Heart right ventricle (tissue), 16 donors: ENCODE results near the gene RBM5. TPM values are rescaled to one million over a fixed set of nuclear protein-coding genes. Genes with fewer than 3 reads are reported as not detected.

ENCODE experiments used
- ATAC-seq, 8 donors: fragments of 200-7000 bp; cut with Tn5 transposase; one replicate each; pipeline ENCODE4 v1.9.1; 2020; ENCODE audit warnings: mild to moderate bottlenecking in 8 of 8, moderate library complexity in 8 of 8, moderate number of reproducible peaks in 1 of 8
- DNase-seq, 2 donors: peaks; one replicate each; pipeline ENCODE4 v3.0.0-alpha.2; 2020
- H3K27ac ChIP-seq, 10 donors: fragments of 200-600 bp; sonication (generic) in 2 of 10; one replicate each; pipeline versions ENCODE4 v1.5.0 to v1.8.0; 2020 to 2022; ENCODE audit warnings: mild to moderate bottlenecking in 3 of 10
- H3K27me3 ChIP-seq, 7 donors: fragments of 200-600 bp; one replicate each; pipeline ENCODE4 v1.8.0; 2021 to 2022; ENCODE audit warnings: mild to moderate bottlenecking in 2 of 7
- H3K36me3 ChIP-seq, 9 donors: fragments of 200-600 bp; sonication (generic) in 1 of 9; one replicate each; pipeline versions ENCODE4 v1.5.0 to v1.8.0; 2020 to 2022; ENCODE audit warnings: mild to moderate bottlenecking in 2 of 9
- H3K4me1 ChIP-seq, 9 donors: fragments of 200-600 bp; sonication (generic) in 1 of 9; one replicate each; pipeline versions ENCODE4 v1.5.0 to v1.8.0; 2020 to 2022; ENCODE audit warnings: mild to moderate bottlenecking in 4 of 9
- H3K4me3 ChIP-seq, 10 donors: fragments of 200-600 bp; sonication (generic) in 2 of 10; one replicate each; pipeline versions ENCODE4 v1.5.0 to v1.8.0; 2020 to 2022; ENCODE audit warnings: mild to moderate bottlenecking in 7 of 10, moderate library complexity in 2 of 10
- H3K9me3 ChIP-seq, 11 donors: fragments of 200-600 bp in 10 of 11; sonication (generic) in 2 of 11; one replicate each; pipeline versions ENCODE4 v1.5.0 to v1.8.0; 2013 to 2022; ENCODE audit warnings: mild to moderate bottlenecking in 2 of 11, control low read depth in 1 of 11, moderate library complexity in 1 of 11
- WGBS, 2 donors: extraction: QIAGEN DNeasy Blood & Tissue Kit; methylation state at CpG; one replicate each; pipeline ENCODE4 v1.1.7; 2013; ENCODE audit warnings: inconsistent platforms in 1 of 2; 5-methylcytosine and 5-hydroxymethylcytosine counted together
- intact Hi-C, 10 donors: fragments of 100-400 bp; cut with DNase I; formaldehyde crosslinking; loops; one replicate each; pipeline versions ENCODE4 v1.11.1 to v1.14.2; 2022
- long read RNA-seq, 3 donors: library from polyadenylated mRNA; unstranded; transcript quantifications; one replicate each; pipeline ENCODE4 v2.0.0, GENCODE V29; 2020 to 2021
- polyA plus RNA-seq, 2 donors: library from polyadenylated mRNA; stranded (reverse); fragments of 200-250 nt; gene quantifications; one replicate each; pipeline ENCODE4 v1.2.3, GENCODE V29; 2013
- total RNA-seq, 10 donors: library from RNA; stranded (reverse); fragmentation: NEBNext Ultra II Directional in 3 of 10; extraction: Animal tissue kit (Norgen Biotek cat#: 25700) in 3 of 10; gene quantifications; one replicate each; pipeline versions ENCODE4 v1.2.1 to v1.2.4, GENCODE V29; 2021 to 2023
- TF ChIP-seq, protein P1 (sequence below), 9 donors: fragments of 200-600 bp; sonication (generic) in 2 of 9; IDR thresholded peaks; one replicate each; pipeline versions ENCODE4 v1.5.0 to v1.8.0; 2021 to 2022; ENCODE audit warnings: antibody characterized with exemption in 9 of 9, mild to moderate bottlenecking in 5 of 9, moderate library complexity in 1 of 9
- donor health status: Arrhythmogenic right ventricular cardiomyopathy.
- donor health status: ischemic (EF 13 %, LVEDD 7.1; RV severe dilation, severe dysfunction).
- donor health status: healthy with polysubstance abuse.
- donor health status: DM: no; HTN: yes; CAD: no.
- donor health status: DM: no; HTN: no; CAD: no.
- donor health status: ischemic (EF 25% LVEDD 6.9; RV normal size, moderate dysfunction).
- donor health status: ischemic (EF 25% LVEDD 5.7; RV mildly dilated, moderate dysfunction).
- donor health status: healthy.
- donor health status: DM: yes; HTN: yes; CAD: no.
- donor health status: Ischemic cardiomyopathy.
- donor health status: ischemic (EF 35%, LVEDD 5.7; RV mildly dilated, moderate dysfunction).
- donor health status: nonischemic (EF 11% LVEDD 7.7; RV severe dilation, severe dysfunction).
- donor health status: DM: yes; HTN: yes; CAD: no.
- donor health status: PGD.
- donor health status: ischemic (EF 29% LVEDD 5.4; RV normal size, mild dysfunction).
- donor health status: nonischemic (EF 23%, LVEDD 6.1; RV moderate dilation, normal function).

RBM5 gene
- total RNA-seq (10 to 100 TPM; 46.9 to 67.0 (median 56.8) TPM), polyA plus RNA-seq (10 to 100 TPM; 30.2 to 86.3 TPM)
- long read RNA-seq, donor 1, transcript RBM5-201 (25 exons, 3,188 nt), result major isoform, 23 of 41 reads
- long read RNA-seq, donor 1, partial matches to known transcripts, result 10 of 41 reads
- long read RNA-seq, donor 1, other reads (novel, unspliced or antisense), result 6 of 41 reads
- long read RNA-seq, donor 2, transcript RBM5-201 (25 exons, 3,188 nt), result major isoform, 27 of 37 reads
- long read RNA-seq, donor 2, partial matches to known transcripts, result 1 of 37 reads
- long read RNA-seq, donor 2, other reads (novel, unspliced or antisense), result 6 of 37 reads
- long read RNA-seq, donor 3, transcript RBM5-201 (25 exons, 3,188 nt), result major isoform, 23 of 52 reads
- long read RNA-seq, donor 3, partial matches to known transcripts, result 10 of 52 reads
- long read RNA-seq, donor 3, other reads (novel, unspliced or antisense), result 16 of 52 reads

DNA sequence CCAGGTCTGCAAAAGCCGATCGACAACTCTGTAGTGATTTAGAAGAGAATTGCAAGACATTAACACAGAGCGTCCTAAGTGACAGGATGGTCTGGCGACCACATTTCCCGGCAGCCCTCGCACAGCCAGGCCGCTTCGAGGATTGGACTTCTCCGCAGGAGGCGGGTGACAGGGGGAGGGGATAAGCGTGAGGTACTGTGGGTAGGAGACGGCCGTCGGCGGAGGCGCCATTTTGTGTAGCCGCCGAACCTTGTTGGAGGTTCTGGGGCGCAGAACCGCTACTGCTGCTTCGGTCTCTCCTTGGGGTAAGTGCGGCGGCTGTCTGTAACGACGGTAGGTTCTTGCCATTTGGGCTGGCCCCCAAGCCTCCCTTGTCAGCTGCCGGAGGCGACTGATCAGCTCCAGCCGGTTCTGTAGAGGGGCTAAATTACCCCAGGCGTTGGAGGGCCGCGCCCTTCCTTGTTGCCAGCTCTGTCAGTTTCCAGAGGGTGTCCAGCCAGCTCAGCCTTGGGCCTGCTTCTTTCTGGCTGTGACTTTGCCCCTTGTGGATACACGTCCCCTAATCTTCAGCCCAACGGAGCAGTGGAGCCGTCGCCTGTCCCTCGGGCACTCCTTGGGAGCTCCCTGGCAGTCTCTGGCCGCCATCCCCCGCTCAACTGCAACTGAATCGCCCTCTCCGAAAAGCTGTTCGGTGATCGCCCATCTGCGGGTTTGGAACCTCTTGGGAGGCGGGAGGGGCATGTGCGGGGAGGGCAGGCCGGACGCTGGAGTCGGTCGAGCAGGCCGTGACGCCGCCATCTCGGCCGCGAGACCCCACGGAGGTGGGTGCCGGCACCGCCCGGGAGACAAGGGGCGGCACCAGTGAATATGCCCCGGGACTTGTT lies at the start of gene RBM5:
TSS of gene RBM5 (plus strand) at position 195 of the 884 bp plus-strand sequence. CDS start 1,516 bp downstream, outside the sequence.
- ATAC-seq (peak; percentile 98 to 100 (median 100)), DNase-seq (peak; percentile 90 to 94)
- Histone ChIP-seq H3K4me1 (peaks cover 11 to 31% (median 18%) of the 10 kb centered on the region in 9 donors), H3K27ac (peak within 1 kb of the TSS; percentile 89 to 100 (median 96)), H3K36me3 (peaks cover 0 to 39% (median 35%) of the 10 kb centered on the region in 9 donors), H3K4me3 (peak within 1 kb of the TSS; percentile 69 to 99 (median 88)), H3K27me3 (no peaks in the 10 kb centered on the region), H3K9me3 (no peaks in the 10 kb centered on the region)
- WGBS, 2 donors, result 0% methylated on average over 61 of the region's 61 CpGs
- TF ChIP-seq, protein P1, sequence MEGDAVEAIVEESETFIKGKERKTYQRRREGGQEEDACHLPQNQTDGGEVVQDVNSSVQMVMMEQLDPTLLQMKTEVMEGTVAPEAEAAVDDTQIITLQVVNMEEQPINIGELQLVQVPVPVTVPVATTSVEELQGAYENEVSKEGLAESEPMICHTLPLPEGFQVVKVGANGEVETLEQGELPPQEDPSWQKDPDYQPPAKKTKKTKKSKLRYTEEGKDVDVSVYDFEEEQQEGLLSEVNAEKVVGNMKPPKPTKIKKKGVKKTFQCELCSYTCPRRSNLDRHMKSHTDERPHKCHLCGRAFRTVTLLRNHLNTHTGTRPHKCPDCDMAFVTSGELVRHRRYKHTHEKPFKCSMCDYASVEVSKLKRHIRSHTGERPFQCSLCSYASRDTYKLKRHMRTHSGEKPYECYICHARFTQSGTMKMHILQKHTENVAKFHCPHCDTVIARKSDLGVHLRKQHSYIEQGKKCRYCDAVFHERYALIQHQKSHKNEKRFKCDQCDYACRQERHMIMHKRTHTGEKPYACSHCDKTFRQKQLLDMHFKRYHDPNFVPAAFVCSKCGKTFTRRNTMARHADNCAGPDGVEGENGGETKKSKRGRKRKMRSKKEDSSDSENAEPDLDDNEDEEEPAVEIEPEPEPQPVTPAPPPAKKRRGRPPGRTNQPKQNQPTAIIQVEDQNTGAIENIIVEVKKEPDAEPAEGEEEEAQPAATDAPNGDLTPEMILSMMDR (IDR thresholded peaks at IDR 0.05), result peak in 1 of 9 donors; percentile 7
- intact Hi-C loops, result no loop called here

DNA sequence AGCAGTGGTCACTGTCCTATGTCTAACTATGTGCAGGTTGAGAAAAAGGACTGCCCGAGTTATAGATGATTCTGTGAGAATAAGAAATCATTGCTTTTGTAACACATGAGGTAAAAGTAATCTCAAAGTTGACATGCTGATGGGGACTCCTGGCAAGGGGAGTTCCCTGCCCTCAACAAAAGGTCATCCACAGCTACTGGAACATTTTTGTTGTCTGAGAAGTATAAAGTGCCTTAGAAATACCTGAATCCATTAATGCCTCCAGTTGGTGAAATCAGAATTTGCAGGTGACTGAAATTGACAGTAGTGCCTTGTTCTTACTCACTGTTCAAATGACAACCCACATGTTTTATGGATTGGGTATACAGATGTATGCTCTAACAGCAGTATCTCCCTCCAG lies 43.7 kb upstream of the RBM5 start:
- no peak for DNase-seq
- H3K4me1 ChIP-seq, result peaks cover 0 to 3% (median 0%) of the 10 kb centered on the region in 9 donors
- no peak for ATAC-seq
- 92 to 93% methylated on average over 1 of the region's 1 CpG for WGBS, 2 donors
- TF ChIP-seq, protein P1 (IDR thresholded peaks at IDR 0.05), result no peak
- H3K9me3 ChIP-seq, result no peaks in the 10 kb centered on the region
- no peak overlapping the region for H3K27ac ChIP-seq
- H3K4me3 ChIP-seq, result no peak overlapping the region
- intact Hi-C loops, result no loop called here
- H3K36me3 ChIP-seq, result peaks cover 0 to 58% (median 18%) of the 10 kb centered on the region in 9 donors
- H3K27me3 ChIP-seq, result no peaks in the 10 kb centered on the region

DNA sequence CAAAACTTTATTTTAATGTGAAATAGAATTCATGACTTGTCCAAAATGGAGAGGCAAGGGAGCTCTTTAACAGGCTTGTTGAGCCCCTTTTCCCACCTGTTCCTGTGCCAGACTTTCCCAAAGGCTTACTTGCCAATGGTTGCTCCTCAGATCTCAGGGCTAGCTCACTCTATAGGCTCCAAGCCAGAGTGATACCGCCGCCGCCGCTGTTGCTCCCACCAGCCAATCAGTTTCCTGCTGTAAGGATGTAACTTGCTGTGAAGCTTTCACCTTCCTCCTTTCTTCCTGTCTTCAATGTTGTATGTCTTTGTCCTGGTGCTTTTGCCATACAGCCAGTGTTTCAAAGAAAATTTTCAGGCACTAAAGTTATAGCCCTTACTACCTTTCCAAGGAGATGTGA lies 41.3 kb upstream of the RBM5 start:
- Histone ChIP-seq H3K9me3 (no peaks in the 10 kb centered on the region), H3K27ac (no peak overlapping the region), H3K4me1 (peaks cover 0 to 9% (median 0%) of the 10 kb centered on the region in 9 donors), H3K4me3 (no peak overlapping the region), H3K36me3 (peaks cover 0 to 70% (median 26%) of the 10 kb centered on the region in 9 donors), H3K27me3 (no peaks in the 10 kb centered on the region)
- WGBS, 2 donors, result 97% methylated on average over 4 of the region's 4 CpGs
- TF ChIP-seq, protein P1 (IDR thresholded peaks at IDR 0.05), result no peak
- intact Hi-C loops, result no loop called here
- ATAC-seq (no peak), DNase-seq (no peak)

DNA sequence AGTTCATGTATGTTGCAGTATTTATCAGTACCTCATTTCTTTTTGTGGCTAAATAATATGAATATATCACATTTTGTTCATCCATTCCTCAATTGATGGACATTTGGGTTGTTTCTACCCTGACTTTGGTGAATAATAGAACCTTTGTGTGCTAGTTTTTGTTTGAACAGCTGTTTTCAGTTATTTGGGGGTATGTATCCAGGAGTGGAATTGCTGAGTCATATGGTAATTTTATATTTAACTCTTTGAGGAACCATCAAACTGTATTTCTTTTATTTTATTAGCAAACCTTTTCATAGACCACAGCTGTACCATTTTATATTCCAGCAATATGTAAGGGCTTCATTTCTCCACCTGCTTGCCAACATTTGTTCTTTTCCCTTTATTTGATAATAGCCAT lies 38.4 kb upstream of the RBM5 start:
- no peak overlapping the region for H3K4me3 ChIP-seq
- ATAC-seq, result no peak

More for the DNA sequence above, 38.4 kb upstream of the RBM5 start:
- Histone ChIP-seq H3K27me3 (no peaks in the 10 kb centered on the region), H3K36me3 (peaks cover 0 to 88% (median 33%) of the 10 kb centered on the region in 9 donors), H3K4me1 (peaks cover 0 to 9% (median 0%) of the 10 kb centered on the region in 9 donors), H3K27ac (no peak overlapping the region), H3K9me3 (no peaks in the 10 kb centered on the region)
- intact Hi-C loops, result no loop called here
- TF ChIP-seq, protein P1 (IDR thresholded peaks at IDR 0.05), result no peak
- no peak for DNase-seq
